ENCODE data around the gene MCFD2. TPM values are rescaled to one million over a fixed set of nuclear protein-coding genes. Genes with fewer than 3 reads are reported as not detected.
A peak's percentile ranks its signal among the peaks of the same experiment; 100 is the strongest.

The MCFD2 gene
- total RNA-seq, 5 donors from 2014 or later (not counting 1 experiment from before 2014, with no cell fraction given), result 30.8 to 44.0 (median 35.2) TPM

- peaks cover 14% of the 10 kb centered on the region for H3K36me3 Mint-ChIP-seq
- no peak overlapping the region for H3K4me3 ChIP-seq (ENCODE audit: control insufficient read depth in 1 of 2, extremely low read depth in 1 of 2, low read length in 1 of 2)
- H3K27ac ChIP-seq (ENCODE audit: low read length), result no peak overlapping the region
- H3K27me3 Mint-ChIP-seq, result no peaks in the 10 kb centered on the region
- no peak overlapping the region for H3K4me3 Mint-ChIP-seq
- H3K9me3 ChIP-seq, result peaks cover 3% of the 10 kb centered on the region
- H3K36me3 ChIP-seq (ENCODE audit: control insufficient read depth in 2 of 2, extremely low read depth in 1 of 2, insufficient read depth in 1 of 2, low read length in 1 of 2), result no peaks in the 10 kb centered on the region
- 100% methylated on average over 1 of the region's 6 CpGs for WGBS (ENCODE audit: insufficient coverage)
- H3K4me1 ChIP-seq (ENCODE audit: control insufficient read depth in 1 of 2, extremely low read depth in 1 of 2, insufficient read depth in 2 of 2, low read length in 2 of 2), result peaks cover 14 to 17% of the 10 kb centered on the region in 2 experiments
- DNase-seq (no peak), ATAC-seq (replicated peaks in 1 of 4) (no peak)
- CTCF ChIA-PET, result interaction anchor here in 1 of 2 donors (1.5 to 1.7 kb wide), 2 partner anchors 10 to 13 kb away, joined by 3 to 5 read pairs; no protein-coding TSS in a partner anchor
- H3K27me3 ChIP-seq (replicated peaks in 1 of 2; ENCODE audit: control insufficient read depth in 2 of 2, extremely low read depth in 1 of 2, insufficient read depth in 2 of 2, low read length in 1 of 2), result no peaks in the 10 kb centered on the region
- POLR2A ChIA-PET, result no interaction called here
- no peak overlapping the region for H3K27ac Mint-ChIP-seq
- peaks cover 18 to 21% (median 21%) of the 10 kb centered on the region in 3 donors for H3K4me1 Mint-ChIP-seq
- H3K9me3 Mint-ChIP-seq, result peaks cover 4 to 13% (median 6%) of the 10 kb centered on the region in 3 donors
Measured at GRCh38 chr2:46925474-46926351, 10.1 kb upstream of the MCFD2 start.

GRCh38 chr2:46924608-46925007 is 9.0 kb upstream of the MCFD2 start:
- no peak overlapping the region for H3K4me3 ChIP-seq (ENCODE audit: control insufficient read depth in 1 of 2, extremely low read depth in 1 of 2, low read length in 1 of 2)
- Mint-ChIP-seq H3K27me3 (no peaks in the 10 kb centered on the region), H3K4me1 (peaks cover 18 to 24% (median 21%) of the 10 kb centered on the region in 3 donors), H3K27ac (no peak overlapping the region), H3K9me3 (peaks cover 4 to 13% (median 6%) of the 10 kb centered on the region in 3 donors), H3K4me3 (no peak overlapping the region), H3K36me3 (peaks cover 14% of the 10 kb centered on the region)
- no peaks in the 10 kb centered on the region for H3K27me3 ChIP-seq (replicated peaks in 1 of 2; ENCODE audit: control insufficient read depth in 2 of 2, extremely low read depth in 1 of 2, insufficient read depth in 2 of 2, low read length in 1 of 2)
- ChIA-PET POLR2A (no interaction called here), CTCF (interaction anchor here (0.6 to 1.7 kb wide), 5 partner anchors 11 to 461 kb away, joined by 3 to 5 read pairs (median 3); no protein-coding TSS in a partner anchor)
- peaks cover 14 to 20% of the 10 kb centered on the region in 2 experiments for H3K4me1 ChIP-seq (ENCODE audit: control insufficient read depth in 1 of 2, extremely low read depth in 1 of 2, insufficient read depth in 2 of 2, low read length in 2 of 2)
- 98% methylated on average over 5 of the region's 5 CpGs for WGBS (ENCODE audit: insufficient coverage)
- DNase-seq, result no peak
- H3K36me3 ChIP-seq (ENCODE audit: control insufficient read depth in 2 of 2, extremely low read depth in 1 of 2, insufficient read depth in 1 of 2, low read length in 1 of 2), result no peaks in the 10 kb centered on the region
- no peak overlapping the region for H3K27ac ChIP-seq (ENCODE audit: low read length)
- ATAC-seq (replicated peaks in 1 of 4), result no peak
- peaks cover 3% of the 10 kb centered on the region for H3K9me3 ChIP-seq

GRCh38 chr2:46924038-46924437 is 8.4 kb upstream of the MCFD2 start:
- peaks cover 14% of the 10 kb centered on the region for H3K36me3 Mint-ChIP-seq
- POLR2A ChIA-PET, result interaction anchor here in 1 of 2 donors (0.6 kb wide), 1 partner anchor 19 kb away, joined by 4 read pairs; no protein-coding TSS in a partner anchor
- peaks cover 3% of the 10 kb centered on the region for H3K9me3 ChIP-seq
- 100% methylated on average over 1 of the region's 2 CpGs for WGBS (ENCODE audit: insufficient coverage)
- peaks cover 14 to 21% of the 10 kb centered on the region in 2 experiments for H3K4me1 ChIP-seq (ENCODE audit: control insufficient read depth in 1 of 2, extremely low read depth in 1 of 2, insufficient read depth in 2 of 2, low read length in 2 of 2)
- DNase-seq (no peak), ATAC-seq (replicated peaks in 1 of 4) (no peak)
- H3K9me3 Mint-ChIP-seq, result peaks cover 4 to 13% (median 6%) of the 10 kb centered on the region in 3 donors
- no peak overlapping the region for H3K27ac ChIP-seq (ENCODE audit: low read length)
- H3K4me3 ChIP-seq (ENCODE audit: control insufficient read depth in 1 of 2, extremely low read depth in 1 of 2, low read length in 1 of 2), result no peak overlapping the region
- peaks cover 18 to 24% (median 21%) of the 10 kb centered on the region in 3 donors for H3K4me1 Mint-ChIP-seq
- H3K27me3 Mint-ChIP-seq, result no peaks in the 10 kb centered on the region
- no peaks in the 10 kb centered on the region for H3K27me3 ChIP-seq (replicated peaks in 1 of 2; ENCODE audit: control insufficient read depth in 2 of 2, extremely low read depth in 1 of 2, insufficient read depth in 2 of 2, low read length in 1 of 2)
- no peaks in the 10 kb centered on the region for H3K36me3 ChIP-seq (ENCODE audit: control insufficient read depth in 2 of 2, extremely low read depth in 1 of 2, insufficient read depth in 1 of 2, low read length in 1 of 2)
- CTCF ChIA-PET, result interaction anchor here (0.7 to 1.7 kb wide), 4 partner anchors 12 to 859 kb away, joined by 3 to 4 read pairs (median 3); partner anchors contain the start of gene MSH6 (in 1 of the 2)
- H3K27ac Mint-ChIP-seq, result no peak overlapping the region
- H3K4me3 Mint-ChIP-seq, result no peak overlapping the region

- Mint-ChIP-seq H3K4me3 (peak overlapping the region in 1 of 3 donors; percentile 30), H3K36me3 (peaks cover 14% of the 10 kb centered on the region), H3K27me3 (no peaks in the 10 kb centered on the region), H3K9me3 (peaks cover 4 to 13% (median 6%) of the 10 kb centered on the region in 3 donors), H3K27ac (peak overlapping the region; percentile 39 to 50), H3K4me1 (peaks cover 20 to 32% (median 29%) of the 10 kb centered on the region in 3 donors)
- Histone ChIP-seq H3K9me3 (peaks cover 3% of the 10 kb centered on the region), H3K36me3 (ENCODE audit: control insufficient read depth in 2 of 2, extremely low read depth in 1 of 2, insufficient read depth in 1 of 2, low read length in 1 of 2) (no peaks in the 10 kb centered on the region), H3K4me1 (ENCODE audit: control insufficient read depth in 1 of 2, extremely low read depth in 1 of 2, insufficient read depth in 2 of 2, low read length in 2 of 2) (peaks cover 14 to 28% of the 10 kb centered on the region in 2 experiments), H3K27ac (ENCODE audit: low read length) (no peak overlapping the region), H3K27me3 (replicated peaks in 1 of 2; ENCODE audit: control insufficient read depth in 2 of 2, extremely low read depth in 1 of 2, insufficient read depth in 2 of 2, low read length in 1 of 2) (no peaks in the 10 kb centered on the region), H3K4me3 (ENCODE audit: control insufficient read depth in 1 of 2, extremely low read depth in 1 of 2, low read length in 1 of 2) (no peak overlapping the region)
- DNase-seq (no peak), ATAC-seq (replicated peaks in 1 of 4) (peak in 1 of 4 experiments; percentile 13)
- ChIA-PET POLR2A (no interaction called here), CTCF (interaction anchor here in 1 of 2 donors (1.0 kb wide), 1 partner anchor 14 kb away, joined by 4 read pairs; no protein-coding TSS in a partner anchor)
Measured at GRCh38 chr2:46923041-46923528, 7.5 kb upstream of the MCFD2 start.

GRCh38 chr2:46922606-46923005 is 7.0 kb upstream of the MCFD2 start:
- Histone ChIP-seq H3K4me1 (ENCODE audit: control insufficient read depth in 1 of 2, extremely low read depth in 1 of 2, insufficient read depth in 2 of 2, low read length in 2 of 2) (peaks cover 14 to 33% of the 10 kb centered on the region in 2 experiments), H3K27ac (ENCODE audit: low read length) (no peak overlapping the region), H3K27me3 (replicated peaks in 1 of 2; ENCODE audit: control insufficient read depth in 2 of 2, extremely low read depth in 1 of 2, insufficient read depth in 2 of 2, low read length in 1 of 2) (no peaks in the 10 kb centered on the region), H3K4me3 (ENCODE audit: control insufficient read depth in 1 of 2, extremely low read depth in 1 of 2, low read length in 1 of 2) (no peak overlapping the region), H3K36me3 (ENCODE audit: control insufficient read depth in 2 of 2, extremely low read depth in 1 of 2, insufficient read depth in 1 of 2, low read length in 1 of 2) (no peaks in the 10 kb centered on the region), H3K9me3 (peaks cover 3% of the 10 kb centered on the region)
- CTCF ChIA-PET, result interaction anchor here in 1 of 2 donors (0.6 to 1.0 kb wide), 2 partner anchors 15 to 24 kb away, joined by 3 to 4 read pairs; no protein-coding TSS in a partner anchor
- Mint-ChIP-seq H3K36me3 (peaks cover 14% of the 10 kb centered on the region), H3K9me3 (peaks cover 4 to 13% (median 6%) of the 10 kb centered on the region in 3 donors), H3K27me3 (no peaks in the 10 kb centered on the region), H3K27ac (peak overlapping the region; percentile 39 to 50), H3K4me1 (peaks cover 25 to 37% (median 34%) of the 10 kb centered on the region in 3 donors), H3K4me3 (peak overlapping the region in 1 of 3 donors; percentile 30)
- DNase-seq (no peak), ATAC-seq (replicated peaks in 1 of 4) (no peak)
- POLR2A ChIA-PET, result no interaction called here
- WGBS (ENCODE audit: insufficient coverage), result 51% methylated on average over 3 of the region's 4 CpGs

All from T-cell (primary cell).